H9 (cell line): ENCODE data around the gene IL24. TPM values are rescaled to one million over a fixed set of nuclear protein-coding genes. Genes with fewer than 3 reads are reported as not detected.

Experiments used
- DNase-seq: peaks from one replicate; pipeline ENCODE4 v3.0.0-alpha.2; 2017
- H2AFZ ChIP-seq: one replicate; pipeline ENCODE4 v1.6.1; 2013; ENCODE audit warnings: mild to moderate bottlenecking, low read length, control low read depth, moderate library complexity
- H2AK5ac ChIP-seq: 2 replicates; pipeline ENCODE4 v1.6.1; 2013; ENCODE audit warnings: low read length, control low read depth, mixed read lengths; ENCODE audit not compliant: insufficient read length
- H2BK120ac ChIP-seq: one replicate; pipeline ENCODE4 v1.6.1; 2013; ENCODE audit warnings: low read depth, mild to moderate bottlenecking, low read length, control low read depth, inconsistent platforms; ENCODE audit not compliant: poor library complexity, severe bottlenecking
- H2BK12ac ChIP-seq: 2 replicates; pipeline ENCODE4 v1.6.1; 2013; ENCODE audit warnings: low read length, control low read depth, mixed read lengths, low read depth; ENCODE audit not compliant: insufficient read length
- H2BK15ac ChIP-seq: 2 replicates; pipeline ENCODE4 v1.6.1; 2013; ENCODE audit warnings: low read depth, low read length, control low read depth
- H2BK20ac ChIP-seq: one replicate; pipeline ENCODE4 v1.6.1; 2013; ENCODE audit warnings: low read depth, mild to moderate bottlenecking, low read length, control low read depth, inconsistent platforms; ENCODE audit not compliant: poor library complexity, severe bottlenecking
- H2BK5ac ChIP-seq: 2 replicates; pipeline ENCODE4 v1.6.1; 2013; ENCODE audit warnings: low read length, control low read depth, mixed read lengths; ENCODE audit not compliant: insufficient read length
- H3K14ac ChIP-seq: 2 replicates; pipeline ENCODE4 v1.6.1; 2013; ENCODE audit warnings: low read length, control low read depth; ENCODE audit not compliant: insufficient read depth
- H3K18ac ChIP-seq: 2 replicates; pipeline ENCODE4 v1.6.1; 2013; ENCODE audit warnings: low read depth, mild to moderate bottlenecking, mixed read lengths, low read length, control low read depth; ENCODE audit not compliant: insufficient read length
- H3K23ac ChIP-seq: 2 replicates; pipeline ENCODE4 v1.6.1; 2013; ENCODE audit warnings: low read length, control low read depth, mixed read lengths, low read depth; ENCODE audit not compliant: insufficient read length
- H3K23me2 ChIP-seq: 2 replicates; pipeline ENCODE4 v1.6.1; 2013; ENCODE audit warnings: low read depth, mild to moderate bottlenecking, mixed read lengths, low read length, control low read depth; ENCODE audit not compliant: insufficient read length, poor library complexity, severe bottlenecking
- H3K27ac ChIP-seq: 2 replicates; pipeline ENCODE4 v1.5.1; 2013; ENCODE audit warnings: low read length, control low read depth, mixed read lengths, low read depth; ENCODE audit not compliant: insufficient read length
- H3K27me3 ChIP-seq: 2 replicates; pipeline ENCODE4 v1.6.1; 2013; ENCODE audit warnings: low read length, control low read depth, inconsistent platforms; ENCODE audit not compliant: insufficient read depth
- H3K4ac ChIP-seq: 2 replicates; pipeline ENCODE4 v1.6.1; 2013; ENCODE audit warnings: low read depth, mild to moderate bottlenecking, control low read depth, inconsistent platforms, low read length, moderate library complexity
- H3K4me1 ChIP-seq: 2 replicates; pipeline ENCODE4 v1.6.1; 2013; ENCODE audit warnings: low read length, control low read depth, inconsistent platforms; ENCODE audit not compliant: insufficient read depth
- H3K4me2 ChIP-seq: 2 replicates; pipeline ENCODE4 v1.6.1; 2013; ENCODE audit warnings: low read length, control low read depth, mixed read lengths; ENCODE audit not compliant: insufficient read length, insufficient read depth
- H3K56ac ChIP-seq: 2 replicates; pipeline ENCODE4 v1.6.1; 2013; ENCODE audit warnings: low read depth, mild to moderate bottlenecking, mixed read lengths, low read length, control low read depth; ENCODE audit not compliant: insufficient read length
- H3K79me1 ChIP-seq: 2 replicates; pipeline ENCODE4 v1.6.1; 2013; ENCODE audit warnings: low read depth, mild to moderate bottlenecking, moderate library complexity, low read length, control low read depth, inconsistent platforms; ENCODE audit not compliant: insufficient read depth, poor library complexity, severe bottlenecking
- H3K79me2 ChIP-seq: 2 replicates; pipeline ENCODE4 v1.6.1; 2013; ENCODE audit warnings: low read length, control low read depth, inconsistent platforms; ENCODE audit not compliant: insufficient read depth
- H3K9ac ChIP-seq: 2 replicates; pipeline ENCODE4 v1.6.1; 2013; ENCODE audit warnings: low read length, control low read depth, mixed read lengths; ENCODE audit not compliant: insufficient read length; ENCODE audit errors: extremely low read depth
- H3K9me3 ChIP-seq: one replicate; pipeline ENCODE4 v1.6.1; 2013; ENCODE audit warnings: low read depth, low read length, inconsistent platforms; ENCODE audit not compliant: control insufficient read depth
- H3T11ph ChIP-seq: one replicate; pipeline ENCODE4 v1.6.1; 2013; ENCODE audit warnings: mild to moderate bottlenecking, low read length, control low read depth, inconsistent platforms
- H4K20me1 ChIP-seq: one replicate; pipeline ENCODE4 v1.6.1; 2013; ENCODE audit not compliant: control insufficient read depth, insufficient read length, insufficient read depth
- H4K5ac ChIP-seq: 2 replicates; pipeline ENCODE4 v1.6.1; 2013; ENCODE audit warnings: low read depth, mild to moderate bottlenecking, mixed read lengths, low read length, control low read depth; ENCODE audit not compliant: insufficient read length
- H4K8ac ChIP-seq: replicated peaks from 2 replicates; pipeline ENCODE4 v1.6.1; 2013; ENCODE audit warnings: low read length, control low read depth, mixed read lengths, low read depth; ENCODE audit not compliant: insufficient read length
- H4K91ac ChIP-seq: 2 replicates; pipeline ENCODE4 v1.6.1; 2013; ENCODE audit warnings: low read depth, mild to moderate bottlenecking, moderate library complexity, mixed read lengths, low read length, control low read depth; ENCODE audit not compliant: insufficient read length
- H3K27ac Mint-ChIP-seq, 3 experiments: 2 replicates in 2 of 3; 3 replicates in 1 of 3; pipeline ENCODE4 v1.8.0; 2020 to 2021; ENCODE audit warnings: mixed read lengths in 3 of 3, mild to moderate bottlenecking in 1 of 3, moderate library complexity in 1 of 3
- H3K27me3 Mint-ChIP-seq: 2 replicates; pipeline ENCODE4 v1.8.0; 2021; ENCODE audit warnings: low read depth, mild to moderate bottlenecking, moderate library complexity, mixed read lengths
- H3K36me3 Mint-ChIP-seq, 3 experiments: 2 replicates in 2 of 3; 3 replicates in 1 of 3; pipeline ENCODE4 v1.8.0; 2020 to 2021; ENCODE audit warnings: low read depth in 3 of 3, mixed read lengths in 3 of 3; ENCODE audit not compliant: insufficient read depth in 1 of 3
- H3K4me1 Mint-ChIP-seq, 2 experiments: 2 replicates each; pipeline ENCODE4 v1.8.0; 2020; ENCODE audit warnings: mixed read lengths in 2 of 2
- H3K4me3 Mint-ChIP-seq, 2 experiments: 2 replicates in 1 of 2; 3 replicates in 1 of 2; pipeline ENCODE4 v1.8.0; 2020 to 2021; ENCODE audit warnings: mild to moderate bottlenecking in 2 of 2, mixed read lengths in 2 of 2, moderate library complexity in 1 of 2
- H3K9me3 Mint-ChIP-seq, 2 experiments: 2 replicates in 1 of 2; 3 replicates in 1 of 2; pipeline ENCODE4 v1.8.0; 2020; ENCODE audit warnings: mild to moderate bottlenecking in 2 of 2, mixed read lengths in 2 of 2, moderate library complexity in 1 of 2
- CTCF ChIP-seq: fragments of 200-600 bp; sonication (generic); conservative IDR thresholded peaks from 3 replicates; pipeline ENCODE4 v1.8.0; 2021; ENCODE audit warnings: antibody characterized with exemption, mild to moderate bottlenecking
- WGBS: extraction: QIAGEN DNeasy Blood & Tissue Kit; methylation state at CpG from one replicate; pipeline ENCODE4 v1.1.7; 2013; ENCODE audit warnings: missing lambda C conversion rate, low lambda C conversion rate, mixed read lengths; ENCODE audit not compliant: insufficient read length; ENCODE audit errors: extremely low coverage; 5-methylcytosine and 5-hydroxymethylcytosine counted together
- total RNA-seq: library from RNA; stranded (reverse); gene quantifications from 2 replicates; pipeline ENCODE4 v1.2.1, GENCODE V29; 2021

The IL24 gene
- total RNA-seq, 1 experiment from 2014 or later = not detected

GRCh38 chr1:206949641-206950040 is 52.4 kb downstream of the IL24 start:
- DNase-seq = no peak
- H2BK120ac ChIP-seq = no peak overlapping the region
- Mint-ChIP-seq H3K27ac (no peak overlapping the region), H3K36me3 (no peaks in the 10 kb centered on the region; a peak in 1 of 7 replicates), H3K27me3 (peaks cover 18% of the 10 kb centered on the region), H3K4me3 (no peak overlapping the region), H3K4me1 (no peaks in the 10 kb centered on the region), H3K9me3 (no peaks in the 10 kb centered on the region)
- H3K79me1 ChIP-seq = no peaks in the 10 kb centered on the region
- no peak overlapping the region for H4K91ac ChIP-seq
- no peak overlapping the region for H3T11ph ChIP-seq
- no peak overlapping the region for H4K5ac ChIP-seq
- H2BK20ac ChIP-seq = no peak overlapping the region
- H2BK5ac ChIP-seq = no peak overlapping the region
- no peaks in the 10 kb centered on the region for H4K20me1 ChIP-seq
- no peaks in the 10 kb centered on the region for H3K27me3 ChIP-seq
- no peak overlapping the region for H2BK12ac ChIP-seq
- no peak overlapping the region for H3K23ac ChIP-seq
- no CpG with 5 or more reads among the region's 5 CpGs for WGBS
- H4K8ac ChIP-seq = no peak overlapping the region
- H3K79me2 ChIP-seq = no peaks in the 10 kb centered on the region
- H2AK5ac ChIP-seq = no peak overlapping the region
- no peak for TF ChIP-seq CTCF
- no peak overlapping the region for H3K9ac ChIP-seq
- H3K4ac ChIP-seq = no peak overlapping the region
- H3K27ac ChIP-seq = no peak overlapping the region
- H3K56ac ChIP-seq = no peak overlapping the region
- no peaks in the 10 kb centered on the region for H3K23me2 ChIP-seq
- no peaks in the 10 kb centered on the region for H3K9me3 ChIP-seq
- no peak overlapping the region for H3K14ac ChIP-seq
- no peak overlapping the region for H2BK15ac ChIP-seq
- no peak overlapping the region for H3K18ac ChIP-seq
- H2AFZ ChIP-seq = no peak overlapping the region
- no peaks in the 10 kb centered on the region for H3K4me1 ChIP-seq
- no peak overlapping the region for H3K4me2 ChIP-seq
